CD1c-positive myeloid dendritic cell (primary cell): Measurements from ENCODE around the gene ZNHIT2.
"Not testable (repeated sequence)": the region's sequence is repeated elsewhere in the genome, so short reads cannot be mapped to it uniquely, and the experiment has no call there.

ENCODE experiments used
- DNase-seq: peaks from one replicate; pipeline ENCODE4 v3.0.0-alpha.2; 2016; ENCODE audit errors: extremely low spot score

Gene ZNHIT2

DNA sequence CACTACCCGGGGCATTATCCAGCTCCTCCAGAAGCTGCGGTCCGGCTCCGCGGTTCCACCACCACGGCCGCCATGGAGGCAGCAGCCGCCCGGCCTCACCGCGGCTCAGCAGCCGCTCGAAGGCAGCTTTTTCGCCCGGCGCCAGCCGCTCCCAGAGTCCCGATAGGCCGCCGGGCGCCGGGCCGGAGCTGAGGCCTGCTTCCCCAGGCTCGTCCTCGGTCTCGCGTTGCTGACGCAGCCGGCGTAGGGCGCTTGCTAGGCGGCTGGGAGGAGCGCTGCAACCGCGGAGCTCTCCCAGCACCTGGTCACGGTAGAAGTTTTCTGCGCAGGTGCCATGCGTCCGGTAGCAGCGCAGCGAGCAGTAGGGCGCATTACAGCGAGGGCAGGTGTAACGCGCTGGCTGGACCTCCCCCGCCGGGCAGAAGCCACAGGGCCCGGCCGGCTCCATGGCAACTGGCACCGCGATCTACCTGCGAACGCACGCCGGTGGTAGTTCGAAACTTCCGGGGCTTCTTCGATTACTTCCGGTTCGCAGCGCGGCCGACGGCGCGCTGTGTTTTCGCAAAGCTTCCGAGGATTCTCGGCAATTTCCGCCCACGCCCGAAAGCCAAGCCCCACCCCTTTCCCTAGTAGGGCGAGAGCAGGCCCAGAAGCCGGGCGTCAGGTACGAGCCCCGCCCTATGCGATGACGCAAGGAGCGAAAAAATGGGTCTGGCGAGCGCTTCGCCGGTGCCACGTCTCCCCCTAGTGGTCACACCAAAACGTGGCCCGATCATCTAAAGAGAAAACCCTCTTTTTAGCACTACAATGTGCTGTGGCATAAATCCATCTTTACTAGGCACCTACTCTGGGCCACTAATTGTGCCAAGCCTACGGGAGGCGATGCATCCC lies at the start of gene ZNHIT2:
TSS of gene ZNHIT2 (minus strand) at position 496 of the 891 bp plus-strand sequence. CDS start at position 448, 48 bp downstream.
- peak; percentile 100 for DNase-seq

DNA sequence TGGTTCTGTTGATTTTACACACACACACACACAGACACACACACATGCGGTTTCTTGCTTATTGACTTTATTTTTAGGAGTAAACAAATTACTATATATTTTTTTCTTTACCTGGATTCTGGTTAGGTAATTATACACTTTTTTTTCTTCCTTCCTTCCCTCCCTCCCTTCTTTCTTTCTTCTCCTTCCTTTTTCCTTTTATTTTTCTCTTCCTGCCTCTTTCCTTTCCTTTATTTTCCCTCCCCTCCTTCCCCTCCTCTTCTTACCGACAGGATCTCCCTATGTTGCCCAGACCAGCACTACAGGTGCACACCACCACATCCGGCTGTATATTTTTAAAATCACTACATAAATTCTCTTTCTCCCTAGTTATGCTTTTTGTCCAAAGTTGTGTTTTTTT lies 49.4 kb upstream of the ZNHIT2 start:
- DNase-seq, result no peak

DNA sequence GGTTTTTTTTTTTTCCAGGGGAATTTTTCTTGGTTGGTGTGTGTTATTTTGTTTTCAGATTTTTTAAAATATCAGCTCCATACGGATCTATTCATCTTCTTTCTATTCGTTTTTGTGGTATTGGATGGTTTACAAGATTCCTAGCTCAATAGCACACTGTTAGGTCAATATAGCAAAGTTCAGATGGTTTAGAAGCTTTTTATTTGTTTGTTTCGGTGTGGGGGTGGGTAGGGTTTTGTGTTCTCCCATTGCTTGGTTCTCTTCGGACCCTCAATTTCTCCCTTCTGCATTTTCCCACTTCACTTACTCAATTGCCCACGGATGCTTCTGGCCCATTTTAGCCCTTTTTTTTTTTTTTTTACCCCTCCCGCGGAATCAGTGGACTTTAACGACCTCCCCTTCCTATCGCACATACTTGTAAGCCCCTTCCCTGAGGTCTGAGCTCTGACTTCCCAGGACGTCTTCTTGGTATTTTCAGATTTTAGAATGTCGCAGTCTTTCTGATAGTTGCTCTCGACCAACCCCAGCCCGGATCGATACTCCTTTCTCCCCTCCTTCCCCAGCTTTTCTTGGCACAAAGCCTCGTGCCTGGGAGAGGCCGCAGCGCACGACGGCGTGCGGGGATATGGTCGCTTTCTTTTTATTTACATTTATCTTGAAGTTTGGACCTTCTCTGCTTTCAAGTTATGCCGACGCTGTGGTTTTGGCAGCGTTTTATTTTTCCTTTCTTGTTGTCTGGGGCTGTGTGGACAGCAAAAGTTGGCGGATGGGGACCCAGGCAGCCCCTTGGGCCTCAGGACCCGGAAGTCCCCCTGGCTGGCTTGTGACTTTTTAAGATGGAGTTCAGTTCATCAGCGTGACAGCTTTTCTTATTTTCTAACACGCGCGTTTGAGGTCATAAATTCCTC lies 48.2 kb upstream of the ZNHIT2 start:
- DNase-seq, result no peak

DNA sequence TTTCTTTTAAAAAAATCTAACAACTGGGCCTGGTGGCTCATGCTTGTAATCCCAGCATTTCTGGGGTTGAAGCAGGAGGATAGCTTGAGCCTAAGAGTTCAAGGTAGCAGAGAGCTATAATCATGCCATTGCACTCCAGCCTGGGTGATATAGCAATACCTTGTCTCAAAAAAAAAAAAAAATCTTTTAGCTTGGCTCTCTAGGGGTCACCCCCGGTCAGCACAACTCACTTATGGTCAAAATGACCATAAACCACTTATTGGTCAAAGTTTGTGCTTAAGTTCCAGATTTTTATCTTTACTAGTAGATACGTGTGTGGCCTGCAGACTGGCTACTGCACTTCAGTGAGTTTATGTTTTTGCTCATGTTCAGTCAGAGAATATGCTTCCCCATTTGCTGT lies 46.2 kb upstream of the ZNHIT2 start:
- DNase-seq, result no peak

DNA sequence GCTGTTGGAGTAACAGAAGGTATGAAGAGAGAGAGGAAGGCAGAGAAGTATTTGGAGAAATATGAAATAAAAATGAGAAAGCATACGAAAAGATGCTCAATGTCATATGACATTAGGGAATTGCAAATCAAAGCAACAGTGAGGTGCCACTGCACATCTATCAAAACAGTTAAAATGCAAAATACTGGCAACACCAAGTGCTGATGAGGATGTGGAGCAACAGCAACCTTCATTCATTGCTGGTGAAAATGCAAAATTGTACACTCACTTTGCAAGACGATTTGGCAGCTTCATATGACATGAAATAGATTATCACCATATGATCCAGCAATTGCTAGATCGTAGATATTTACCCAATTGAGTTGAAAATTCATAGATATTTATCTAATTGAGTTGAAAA lies 43.1 kb upstream of the ZNHIT2 start:
- DNase-seq, result no peak

DNA sequence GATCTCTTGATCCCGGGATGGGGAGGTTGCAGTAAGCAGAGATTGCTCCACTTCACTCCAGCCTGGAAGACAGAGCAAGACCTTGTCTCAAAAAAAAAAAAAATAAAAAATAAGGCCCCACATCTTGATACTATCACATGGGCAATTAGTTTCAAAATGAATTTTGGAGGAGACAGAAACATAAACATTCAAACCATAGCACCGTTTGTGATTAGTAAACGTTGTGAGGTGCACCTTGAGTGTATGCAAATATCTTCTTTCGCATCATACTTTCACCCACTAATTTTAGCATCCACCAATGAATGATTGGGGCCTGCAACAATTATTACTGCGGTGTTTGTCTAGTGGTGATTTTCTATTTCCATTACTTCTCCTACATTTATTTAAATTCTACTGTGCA lies 41.5 kb upstream of the ZNHIT2 start:
- no peak for DNase-seq

DNA sequence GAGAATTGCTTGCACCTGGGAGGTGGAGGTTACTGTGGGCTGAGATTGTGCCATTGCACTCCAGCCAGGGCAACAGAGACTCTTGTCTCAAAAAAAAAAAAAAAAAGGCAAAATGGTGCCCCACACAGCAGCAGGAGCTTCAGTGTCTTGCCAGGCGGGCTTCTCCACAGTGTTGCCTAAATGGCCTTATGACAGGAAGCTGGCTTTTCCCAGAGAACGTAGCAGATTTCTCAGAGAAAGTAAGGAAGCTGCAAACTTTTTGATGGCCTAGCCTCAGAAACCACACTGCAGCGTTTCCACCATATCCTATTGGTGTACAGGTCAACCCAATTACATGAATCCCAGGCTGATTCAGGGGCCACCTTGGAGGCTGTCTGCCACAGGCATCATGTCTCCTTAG lies 39.8 kb upstream of the ZNHIT2 start:
- no peak for DNase-seq

DNA sequence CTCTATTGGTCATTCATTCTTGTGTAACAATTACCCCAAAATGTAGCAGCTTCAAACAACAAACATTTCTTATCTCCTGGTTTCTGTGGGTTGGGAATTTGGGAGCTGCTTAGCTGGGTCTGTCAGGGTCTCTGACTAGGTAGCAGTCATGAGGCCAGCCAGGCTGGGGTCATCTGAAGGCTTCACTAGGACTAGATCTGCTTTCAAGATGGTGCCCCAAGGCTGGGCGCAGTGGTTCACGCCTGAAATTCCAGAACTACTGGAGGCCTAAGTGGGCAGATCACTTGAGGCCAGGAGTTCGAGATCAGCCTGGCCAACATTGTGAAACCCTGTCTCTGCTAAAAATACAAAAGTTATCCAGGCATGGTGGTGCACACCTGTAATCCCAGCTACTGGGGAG lies 39.4 kb upstream of the ZNHIT2 start:
- no peak for DNase-seq

DNA sequence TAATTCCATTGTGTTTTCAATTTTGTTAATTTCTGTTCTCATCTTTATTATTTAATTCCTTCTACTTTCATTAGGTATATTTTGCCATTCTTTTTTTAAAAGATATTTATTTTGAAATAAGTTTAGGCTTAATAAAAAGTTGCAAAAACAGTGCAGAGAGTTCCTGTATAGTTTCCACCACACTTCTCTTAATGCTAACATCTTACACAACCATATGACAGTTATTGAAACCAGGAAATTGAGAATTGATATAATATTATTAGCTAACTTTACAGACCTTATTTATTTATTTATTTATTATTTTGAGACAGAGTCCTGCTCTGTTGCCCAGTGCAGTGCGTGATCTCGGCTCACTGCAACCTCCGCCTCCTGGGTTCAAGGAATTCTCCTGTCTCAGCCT lies 38.8 kb upstream of the ZNHIT2 start:
- peak; percentile 17 for DNase-seq

DNA sequence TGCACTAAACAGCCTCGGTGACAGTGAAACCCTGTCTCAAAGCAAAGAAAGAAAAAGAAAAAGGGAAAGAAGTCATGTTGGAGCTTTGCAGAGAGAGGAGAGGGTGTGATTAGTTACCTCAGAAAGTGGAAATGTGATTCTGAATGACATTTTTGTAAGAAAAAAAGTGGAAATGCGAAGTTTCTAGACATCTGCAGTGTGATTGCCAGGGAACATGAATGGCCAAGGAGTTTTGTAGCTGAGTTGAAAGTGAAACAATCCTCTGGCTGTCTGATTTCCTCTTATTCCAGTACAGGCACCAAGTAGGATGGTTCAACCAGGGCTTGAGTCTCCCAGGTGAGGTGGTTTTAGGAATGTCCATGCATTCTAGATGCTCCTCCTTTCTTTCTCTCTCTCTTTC lies 34.6 kb upstream of the ZNHIT2 start:
- peak; percentile 61 for DNase-seq

DNA sequence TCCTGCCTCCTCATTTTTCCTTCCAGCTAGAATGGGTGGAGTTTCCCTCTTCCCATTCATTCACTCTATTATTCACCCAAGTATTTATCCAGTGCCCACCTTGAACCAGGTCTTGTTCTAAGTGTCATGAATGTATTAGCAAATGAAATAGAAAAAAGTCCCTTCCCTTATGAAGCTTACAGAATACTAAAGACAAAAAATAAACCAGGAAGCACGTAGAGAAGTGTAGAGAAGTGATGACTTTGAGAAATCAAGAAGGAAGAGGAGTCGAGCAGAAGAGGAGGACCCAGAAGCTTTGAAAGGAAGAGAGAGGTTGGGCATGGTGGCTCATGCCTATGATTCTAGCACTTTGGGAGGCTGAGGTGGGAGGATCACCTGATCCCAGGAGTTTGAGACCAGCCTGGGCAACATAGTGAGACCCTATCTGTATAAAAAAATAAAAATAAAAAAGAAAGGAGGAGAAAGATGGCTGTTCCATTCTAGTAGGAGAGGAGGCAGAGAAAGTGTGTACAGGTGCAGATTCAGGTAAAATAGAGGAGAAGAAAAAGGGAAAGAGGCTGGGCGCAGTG lies 33.9 kb upstream of the ZNHIT2 start:
- DNase-seq, result peak; percentile 43

DNA sequence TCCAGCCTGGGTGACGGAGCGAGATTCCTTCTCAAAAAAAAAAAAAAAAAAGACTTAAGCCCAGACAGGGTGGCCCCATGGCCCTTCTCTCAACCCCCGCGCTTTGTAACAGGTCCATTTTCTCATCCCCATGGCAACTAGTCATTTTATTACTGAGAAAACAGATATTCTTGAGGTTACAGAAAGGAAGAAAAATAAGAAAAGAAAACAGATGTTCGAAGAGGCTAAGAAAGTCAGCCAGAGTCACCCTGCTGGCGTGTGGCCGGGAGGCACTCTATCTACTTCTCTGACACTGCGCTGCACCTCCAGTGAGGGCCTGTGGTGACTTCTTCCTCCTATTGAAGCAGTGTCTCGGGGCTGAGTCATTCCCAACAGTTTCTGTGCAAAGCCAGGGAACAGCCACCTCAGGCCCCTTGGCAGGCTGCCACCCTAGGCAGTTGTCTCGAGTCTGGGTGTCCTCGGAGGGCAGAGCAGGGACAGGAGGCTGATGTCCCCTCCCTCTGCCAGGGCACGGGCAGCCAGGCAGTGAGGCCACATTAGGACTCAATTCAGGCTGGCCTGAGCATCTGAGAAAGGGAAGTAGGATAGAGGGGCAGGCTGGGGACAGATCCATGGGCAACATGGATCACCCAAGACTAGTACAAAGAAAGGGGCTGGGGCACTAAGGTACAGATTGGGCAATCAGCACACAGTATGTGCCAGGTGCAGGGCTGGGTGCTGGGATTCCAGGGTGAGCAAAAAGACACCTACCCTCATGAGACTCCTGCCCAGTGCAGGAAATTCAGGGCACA lies 33.2 kb upstream of the ZNHIT2 start:
- peak; percentile 97 for DNase-seq

DNA sequence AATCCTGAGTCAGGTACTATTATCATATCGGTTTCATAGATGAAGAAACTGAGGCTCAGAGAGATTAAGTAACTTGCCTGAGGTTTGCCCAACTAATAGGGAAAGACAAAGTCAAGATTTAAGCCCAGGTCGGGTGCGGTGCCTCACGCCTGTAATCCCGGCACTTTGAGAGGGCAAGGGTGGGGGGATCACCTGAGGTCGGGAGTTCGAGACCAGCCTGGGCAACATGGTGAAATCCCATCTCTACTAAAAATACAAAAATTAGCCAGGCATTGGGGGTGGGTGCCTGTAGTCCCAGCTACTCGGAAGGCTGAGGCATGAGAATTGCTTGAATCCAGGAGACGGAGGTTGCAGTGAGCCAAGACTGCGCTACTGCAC lies 32.6 kb upstream of the ZNHIT2 start:
- not testable (repeated sequence) for DNase-seq

DNA sequence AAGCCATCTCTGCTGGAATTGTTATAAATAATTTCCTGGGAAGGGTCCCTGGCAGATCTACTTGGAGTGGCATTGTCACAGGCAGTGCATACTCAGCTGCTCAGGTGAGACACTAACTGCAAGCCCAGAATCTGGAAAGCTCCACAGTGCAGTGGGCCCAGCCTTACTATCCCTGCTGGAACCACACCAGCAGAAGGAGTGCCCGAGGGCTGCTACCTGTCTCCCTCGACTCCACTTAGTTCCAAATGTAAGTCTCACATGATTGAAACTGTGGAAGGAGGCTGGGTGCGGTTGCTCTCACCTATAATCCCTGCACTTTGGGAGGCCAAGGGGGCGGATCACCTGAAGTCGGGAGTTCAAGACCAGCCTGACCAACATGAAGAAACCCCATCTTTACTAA lies 31.2 kb upstream of the ZNHIT2 start:
- DNase-seq, result no peak

DNA sequence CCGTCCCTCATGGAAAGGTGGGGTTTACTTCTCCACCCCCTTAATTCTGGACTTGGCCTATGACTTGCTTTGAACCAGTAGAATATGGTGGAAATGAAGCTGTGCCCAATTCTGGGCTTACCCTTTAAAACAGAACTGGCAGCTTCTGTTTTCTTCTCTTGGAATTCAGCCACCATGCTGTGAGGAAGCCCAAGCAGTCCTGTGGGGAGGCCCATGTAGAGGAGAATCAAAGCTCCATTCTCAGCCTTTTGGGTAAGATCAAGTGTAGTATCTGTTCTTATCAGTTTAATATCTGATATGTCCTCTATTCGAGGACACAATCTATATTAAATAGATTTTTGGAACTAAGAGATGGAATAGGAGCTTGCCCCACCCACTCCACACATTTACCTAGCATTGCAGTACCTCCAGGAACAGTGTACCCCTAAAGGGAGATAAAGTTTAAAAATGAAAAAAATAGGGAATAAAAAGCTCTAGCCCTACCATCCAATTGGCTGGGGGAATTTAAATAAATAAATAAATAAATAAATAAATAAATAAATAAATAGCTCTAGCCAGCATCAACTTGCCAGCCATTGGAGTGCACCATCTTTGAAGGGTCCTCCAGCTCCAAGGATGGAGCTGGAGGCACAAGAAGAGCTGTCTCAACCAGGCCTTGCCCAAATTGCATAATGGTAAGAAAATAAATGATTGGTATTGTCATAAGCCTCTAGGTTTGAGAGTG lies 30.0 kb upstream of the ZNHIT2 start:
- no peak for DNase-seq

DNA sequence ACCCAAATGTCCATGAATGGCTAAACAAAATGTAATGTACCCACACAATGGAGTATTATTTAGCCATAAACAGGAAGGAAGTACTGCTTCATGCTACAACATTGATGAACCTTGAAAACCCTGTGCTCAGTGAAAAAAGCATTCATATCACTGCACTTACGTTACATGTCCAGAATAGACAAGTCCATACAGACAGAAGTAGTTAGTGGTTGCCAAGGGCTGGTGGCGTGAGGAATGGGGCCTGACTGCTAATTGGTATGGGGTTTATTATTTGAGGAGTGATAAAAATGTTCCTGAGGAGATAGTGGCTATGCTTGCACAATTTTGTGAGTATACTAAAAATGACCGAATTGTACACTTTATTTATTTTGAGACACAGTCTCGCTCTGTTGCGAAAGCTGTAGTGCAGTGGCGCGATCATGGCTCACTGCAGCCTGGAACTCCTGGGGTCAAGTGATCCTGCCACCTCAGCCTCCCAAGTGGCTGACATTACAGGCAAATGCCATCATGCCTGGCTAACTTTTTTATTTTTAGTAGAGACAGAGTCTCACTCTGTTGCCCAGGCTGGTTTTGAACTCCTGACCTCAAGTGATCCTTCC lies 24.5 kb upstream of the ZNHIT2 start:
- DNase-seq, result no peak

DNA sequence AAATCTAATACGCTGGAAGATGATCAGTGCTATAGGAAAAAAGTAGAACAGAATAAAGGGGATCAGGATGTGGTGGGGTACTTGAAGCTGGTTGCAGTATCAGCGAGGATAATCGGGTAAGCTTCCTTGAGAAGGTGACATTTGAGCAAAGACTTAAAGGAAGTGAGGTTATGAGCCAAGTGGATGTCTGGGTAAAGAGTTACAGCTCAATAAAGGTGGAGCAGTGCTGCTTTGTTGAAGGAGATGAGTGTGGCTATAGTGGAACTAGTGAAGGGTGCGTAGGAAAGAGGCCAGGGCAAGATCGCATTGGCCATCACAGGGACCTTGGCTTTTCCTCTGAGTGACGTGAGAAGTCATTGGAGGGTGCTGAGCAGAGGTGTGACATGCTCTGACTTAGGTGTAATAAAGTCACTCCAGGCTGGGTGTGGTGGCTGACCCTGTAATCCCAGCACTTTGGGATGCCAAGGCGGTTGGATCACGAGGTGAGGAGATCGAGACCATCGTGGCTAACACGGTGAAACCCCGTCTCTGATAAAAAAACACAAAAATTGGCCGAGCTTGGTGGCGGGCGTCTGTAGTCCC lies 19.1 kb upstream of the ZNHIT2 start:
- DNase-seq, result no peak

DNA sequence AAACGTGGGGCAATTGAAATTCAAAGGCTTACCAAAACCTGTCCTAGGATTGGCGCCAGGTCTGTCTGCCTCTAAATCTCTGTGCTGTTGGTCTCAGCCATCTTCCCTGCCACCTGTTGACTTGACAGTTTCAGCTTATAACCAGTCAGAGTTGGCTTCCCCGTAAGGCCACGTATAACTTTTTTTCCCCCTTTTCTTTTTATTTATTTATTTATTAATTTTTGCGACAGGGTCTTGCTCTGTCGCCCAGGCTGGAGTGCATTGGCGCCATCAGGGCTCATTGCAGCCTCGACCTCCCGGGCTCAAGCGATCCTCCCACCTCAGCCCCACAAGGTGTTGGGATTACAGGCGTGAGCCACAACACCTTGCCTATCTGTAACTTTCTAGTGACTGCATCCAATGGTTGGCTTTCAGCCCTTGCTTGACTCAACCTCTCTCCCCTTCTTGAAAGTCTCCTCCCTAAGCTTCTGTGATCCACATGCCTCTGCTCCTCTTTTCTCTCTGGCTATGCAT lies 18.2 kb upstream of the ZNHIT2 start:
- no peak for DNase-seq

DNA sequence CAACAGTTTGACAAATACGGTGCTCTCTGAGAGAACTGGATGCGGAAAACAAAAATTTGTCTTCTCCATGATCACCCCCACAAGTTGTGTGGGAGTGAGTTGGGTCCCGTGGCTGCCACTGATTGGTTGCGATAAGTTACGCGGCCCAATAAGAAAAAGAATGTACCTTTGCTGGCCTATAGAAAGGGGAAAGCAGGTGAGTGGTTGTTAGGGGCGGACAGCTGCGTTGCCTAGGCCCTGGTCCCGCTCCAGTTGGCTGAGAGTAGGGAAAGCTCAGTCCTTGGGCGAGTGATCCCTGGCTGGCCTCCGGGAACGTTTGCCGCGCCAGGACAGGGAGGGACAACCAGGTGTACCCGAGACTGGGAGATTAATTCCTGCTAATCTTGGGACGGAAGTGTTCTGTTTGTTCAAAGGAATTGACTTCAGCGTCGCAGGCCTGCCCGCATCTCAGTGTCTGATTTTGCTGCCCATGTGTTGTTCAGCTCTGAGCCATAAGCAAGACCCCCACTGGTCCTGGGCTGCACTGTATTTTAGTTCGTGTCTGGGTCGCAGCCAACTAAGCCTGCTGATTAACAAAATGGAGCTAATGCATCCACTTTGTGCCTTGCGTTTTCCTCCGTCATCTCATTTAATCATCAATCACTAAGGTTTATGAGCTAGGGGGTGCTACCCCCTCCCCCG lies 17.6 kb upstream of the ZNHIT2 start:
- DNase-seq, result peak; percentile 95
